ENCODE measurements around the gene OTOG.

Gene OTOG

GRCh38 chr11:17563961-17564686, 17.1 kb downstream of the OTOG start:
- DNase-seq: no peak

GRCh38 chr11:17564687-17565042, 17.6 kb downstream of the OTOG start:
- DNase-seq: peak in 1 of 5 experiments; percentile 25

- no peak for DNase-seq
Measured at GRCh38 chr11:17568944-17569343, 21.9 kb downstream of the OTOG start.

- DNase-seq: no peak
Measured at GRCh38 chr11:17570034-17570433, 23.0 kb downstream of the OTOG start.

- no peak for DNase-seq
Measured at GRCh38 chr11:17571431-17572358, 24.6 kb downstream of the OTOG start.

- no peak for DNase-seq
Measured at GRCh38 chr11:17572359-17572690, 25.3 kb downstream of the OTOG start.

- DNase-seq: no peak
Measured at GRCh38 chr11:17572791-17573460, 25.9 kb downstream of the OTOG start.

- no peak for DNase-seq
Measured at GRCh38 chr11:17573526-17573925, 26.5 kb downstream of the OTOG start.

- no peak for DNase-seq
Measured at GRCh38 chr11:17574141-17575091, 27.4 kb downstream of the OTOG start.

GRCh38 chr11:17575431-17576425, 28.7 kb downstream of the OTOG start:
- no peak for DNase-seq

GRCh38 chr11:17578296-17578695, 31.2 kb downstream of the OTOG start:
- no peak for DNase-seq

- no peak for DNase-seq
Measured at GRCh38 chr11:17578958-17579357, 31.9 kb downstream of the OTOG start.

GRCh38 chr11:17579451-17579850, 32.4 kb downstream of the OTOG start:
- no peak for DNase-seq

- DNase-seq: no peak
Measured at GRCh38 chr11:17580271-17580670, 33.2 kb downstream of the OTOG start.

GRCh38 chr11:17581036-17581731, 34.1 kb downstream of the OTOG start:
- no peak for DNase-seq

- no peak for DNase-seq
Measured at GRCh38 chr11:17581732-17582053, 34.6 kb downstream of the OTOG start.

- no peak for DNase-seq
Measured at GRCh38 chr11:17585911-17586695, 39.0 kb downstream of the OTOG start.

- DNase-seq: no peak
Measured at GRCh38 chr11:17588166-17588565, 41.1 kb downstream of the OTOG start.

GRCh38 chr11:17588721-17589120, 41.7 kb downstream of the OTOG start:
- no peak for DNase-seq

GRCh38 chr11:17590463-17590862, 43.4 kb downstream of the OTOG start:
- no peak for DNase-seq
